Sigmoid colon (tissue), 7 donors: ENCODE data around the gene PRTFDC1. TPM values are rescaled to one million over a fixed set of nuclear protein-coding genes. Genes with fewer than 3 reads are reported as not detected.

Experiments used
- DNase-seq: peaks from one replicate; pipeline ENCODE4 v3.0.0-alpha.2; 2019
- H3K27ac ChIP-seq, 4 donors: fragments of 200-600 bp; sonication (generic); one replicate each; pipeline ENCODE4 v1.5.1; 2016 to 2019; ENCODE audit warnings: mild to moderate bottlenecking in 1 of 4
- H3K27me3 ChIP-seq, 3 donors: fragments of 200-600 bp; sonication (generic); one replicate each; pipeline ENCODE4 v1.5.1; 2019; ENCODE audit warnings: mild to moderate bottlenecking in 1 of 3
- H3K36me3 ChIP-seq, 4 donors: fragments of 200-600 bp; sonication (generic); one replicate each; pipeline ENCODE4 v1.5.1; 2016 to 2019
- H3K4me1 ChIP-seq, 4 donors: fragments of 200-600 bp; sonication (generic); one replicate each; pipeline ENCODE4 v1.5.1; 2017 to 2019
- H3K4me3 ChIP-seq, 4 donors: fragments of 200-600 bp; sonication (generic); one replicate each; pipeline ENCODE4 v1.5.1; 2017 to 2019; ENCODE audit warnings: mild to moderate bottlenecking in 2 of 4, moderate library complexity in 1 of 4
- H3K9me3 ChIP-seq, 4 donors: fragments of 200-600 bp in 3 of 4; sonication (generic) in 3 of 4; one replicate each; pipeline versions ENCODE4 v1.5.1 to v1.6.1; 2013 to 2019
- CTCF ChIP-seq, 4 experiments: fragments of 450-650 bp in 3 of 4; fragments of 200-600 bp in 1 of 4; IDR thresholded peaks; one replicate each; pipeline ENCODE4 v1.5.1; 2016 to 2019; ENCODE audit warnings: antibody characterized with exemption in 4 of 4, mild to moderate bottlenecking in 3 of 4, moderate library complexity in 2 of 4
- EP300 ChIP-seq, 4 donors: sonication (generic); formaldehyde crosslinking; IDR thresholded peaks; one replicate each; pipeline ENCODE4 v1.6.1; 2017; ENCODE audit warnings: antibody characterized with exemption in 4 of 4
- POLR2A ChIP-seq, 2 donors: fragments of 450-650 bp; IDR thresholded peaks; one replicate each; pipeline ENCODE4 v1.6.1; 2016; ENCODE audit warnings: antibody characterized with exemption in 2 of 2, mild to moderate bottlenecking in 2 of 2, moderate library complexity in 2 of 2
- POLR2AphosphoS5 ChIP-seq, 4 donors: sonication (generic); formaldehyde crosslinking; IDR thresholded peaks; one replicate each; pipeline ENCODE4 v1.6.1; 2017; ENCODE audit warnings: antibody characterized with exemption in 4 of 4
- WGBS, 2 donors: extraction: QIAGEN DNeasy Blood & Tissue Kit; methylation state at CpG; one replicate each; pipeline ENCODE4 v1.1.7; 2013; 5-methylcytosine and 5-hydroxymethylcytosine counted together
- intact Hi-C: fragments of 100-400 bp; cut with DNase I; formaldehyde crosslinking; loops from one replicate; pipeline ENCODE4 v1.15.1; 2023
- polyA plus RNA-seq, 3 donors: library from polyadenylated mRNA; stranded (reverse); fragments of 200-250 nt; gene quantifications; one replicate each; pipeline ENCODE4 v1.2.3, GENCODE V29; 2013
- total RNA-seq, 4 donors: library from RNA; depleted of rRNA; stranded (reverse); fragments of >200 nt; gene quantifications; one replicate each; pipeline ENCODE4 v1.1.0, GENCODE V29; 2016
- donor health status: healthy with polysubstance abuse.
- donor health status: Bipolar disorder and iron deficiency.
- donor health status: healthy.

Gene PRTFDC1
- total and polyA plus RNA-seq, 7 donors: 6.0 to 17.2 (median 9.6) TPM

- no peaks in the 10 kb centered on the region for H3K36me3 ChIP-seq
- H3K4me3 ChIP-seq: no peak overlapping the region
- no peaks in the 10 kb centered on the region for H3K4me1 ChIP-seq
- TF ChIP-seq CTCF (IDR thresholded peaks at IDR 0.05): no peak
- no peak for TF ChIP-seq EP300 (IDR thresholded peaks at IDR 0.05)
- TF ChIP-seq POLR2A (IDR thresholded peaks at IDR 0.05): no peak
- no peak for TF ChIP-seq POLR2AphosphoS5 (IDR thresholded peaks at IDR 0.05)
- H3K9me3 ChIP-seq: no peaks in the 10 kb centered on the region
- no peak for DNase-seq
- intact Hi-C loops: no loop called here
- no peak overlapping the region for H3K27ac ChIP-seq
- H3K27me3 ChIP-seq: no peaks in the 10 kb centered on the region
Observed at GRCh38 chr10:24910574-24910973, 41.8 kb downstream of the PRTFDC1 start.

GRCh38 chr10:24908793-24909423 lies 43.5 kb downstream of the PRTFDC1 start:
- WGBS, 2 donors: 58 to 85% methylated on average over 2 of the region's 2 CpGs

GRCh38 chr10:24907956-24908355 lies 44.5 kb downstream of the PRTFDC1 start:
- no peaks in the 10 kb centered on the region for H3K9me3 ChIP-seq
- TF ChIP-seq POLR2AphosphoS5 (IDR thresholded peaks at IDR 0.05) (no peak), CTCF (IDR thresholded peaks at IDR 0.05) (no peak), EP300 (IDR thresholded peaks at IDR 0.05) (no peak), POLR2A (IDR thresholded peaks at IDR 0.05) (no peak)
- no peaks in the 10 kb centered on the region for H3K36me3 ChIP-seq
- no peaks in the 10 kb centered on the region for H3K27me3 ChIP-seq
- no peak overlapping the region for H3K27ac ChIP-seq
- WGBS, 2 donors: 86 to 97% methylated on average over 6 of the region's 6 CpGs
- intact Hi-C loops: no loop called here
- no peak for DNase-seq
- peaks cover 0 to 1% (median 0%) of the 10 kb centered on the region in 4 donors for H3K4me1 ChIP-seq
- H3K4me3 ChIP-seq: no peak overlapping the region

More at GRCh38 chr10:24908793-24909423, 43.5 kb downstream of the PRTFDC1 start:
- intact Hi-C loops: no loop called here
- H3K4me1 ChIP-seq: no peaks in the 10 kb centered on the region
- TF ChIP-seq EP300 (IDR thresholded peaks at IDR 0.05) (no peak), POLR2A (IDR thresholded peaks at IDR 0.05) (no peak)
- H3K27me3 ChIP-seq: no peaks in the 10 kb centered on the region
- no peak overlapping the region for H3K4me3 ChIP-seq
- no peak for DNase-seq
- H3K27ac ChIP-seq: no peak overlapping the region
- no peaks in the 10 kb centered on the region for H3K36me3 ChIP-seq
- H3K9me3 ChIP-seq: no peaks in the 10 kb centered on the region

- no peaks in the 10 kb centered on the region for H3K9me3 ChIP-seq
- peaks cover 0 to 17% (median 15%) of the 10 kb centered on the region in 4 donors for H3K4me1 ChIP-seq
- H3K36me3 ChIP-seq: no peaks in the 10 kb centered on the region
- H3K27me3 ChIP-seq: no peaks in the 10 kb centered on the region
- intact Hi-C loops: no loop called here
- whole genome bisulfite sequencing, 2 donors: 84 to 91% methylated on average over 3 of the region's 3 CpGs
- no peak for DNase-seq
- no peak for TF ChIP-seq CTCF (IDR thresholded peaks at IDR 0.05)
- no peak for TF ChIP-seq POLR2AphosphoS5 (IDR thresholded peaks at IDR 0.05)
- TF ChIP-seq POLR2A (IDR thresholded peaks at IDR 0.05): no peak
- no peak for TF ChIP-seq EP300 (IDR thresholded peaks at IDR 0.05)
- H3K4me3 ChIP-seq: no peak overlapping the region
- H3K27ac ChIP-seq: no peak overlapping the region
Observed at GRCh38 chr10:24906372-24906771, 46.0 kb downstream of the PRTFDC1 start.

- no peaks in the 10 kb centered on the region for H3K27me3 ChIP-seq
- 50 to 86% methylated on average over 4 of the region's 4 CpGs for WGBS, 2 donors
- H3K9me3 ChIP-seq: no peaks in the 10 kb centered on the region
- DNase-seq: no peak
- no peak overlapping the region for H3K27ac ChIP-seq
- peaks cover 0 to 22% (median 19%) of the 10 kb centered on the region in 4 donors for H3K4me1 ChIP-seq
- TF ChIP-seq CTCF (IDR thresholded peaks at IDR 0.05) (no peak), POLR2A (IDR thresholded peaks at IDR 0.05) (no peak), EP300 (IDR thresholded peaks at IDR 0.05) (no peak), POLR2AphosphoS5 (IDR thresholded peaks at IDR 0.05) (no peak)
- H3K4me3 ChIP-seq: no peak overlapping the region
- H3K36me3 ChIP-seq: no peaks in the 10 kb centered on the region
- intact Hi-C loops: no loop called here
Observed at GRCh38 chr10:24904824-24905223, 47.6 kb downstream of the PRTFDC1 start.
